ENCODE data around the gene HCN4.
"Not testable (repeated sequence)": the region's sequence is repeated elsewhere in the genome, so short reads cannot be mapped to it uniquely, and the experiment has no call there.

The HCN4 gene

GRCh38 chr15:73368301-73369136 lies at the start of gene HCN4:
Gene HCN4 (minus strand): TSS chr15:73368958. CDS start chr15:73368270, 688 bp downstream.
- no peak for TF ChIP-seq CTCF (conservative IDR thresholded peaks at IDR 0.05; ENCODE audit: low read depth, low read length)
- no peak within 1 kb of the TSS for H3K4me3 ChIP-seq (ENCODE audit: low read depth, low read length)
- DNase-seq (ENCODE audit: low read depth), result no peak

DNA sequence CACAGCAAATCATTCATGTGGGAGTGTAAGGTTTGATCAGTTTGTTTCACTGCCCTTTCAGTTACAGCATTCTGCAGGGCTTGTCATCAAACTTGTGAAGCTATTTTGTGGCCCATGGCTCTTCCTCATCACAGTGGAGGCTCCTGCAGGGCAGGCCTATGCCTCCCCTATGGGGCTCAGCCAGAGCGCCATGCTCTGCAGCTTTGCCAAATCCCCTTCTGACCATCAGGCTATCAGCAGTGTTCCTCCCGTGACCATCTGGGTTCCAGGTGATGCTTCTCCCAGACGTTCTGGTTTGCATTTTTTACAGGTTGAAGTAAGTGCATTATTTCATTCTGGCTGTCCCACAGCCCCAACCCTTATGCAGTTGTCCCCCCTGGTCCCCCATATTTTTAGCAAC lies 46.1 kb upstream of the HCN4 start:
- no peak for TF ChIP-seq CTCF (conservative IDR thresholded peaks at IDR 0.05; ENCODE audit: low read depth, low read length)
- no peak overlapping the region for H3K4me3 ChIP-seq (ENCODE audit: low read depth, low read length)
- no peak for DNase-seq (ENCODE audit: low read depth)

- H3K4me3 ChIP-seq (ENCODE audit: low read depth, low read length), result no peak overlapping the region
- TF ChIP-seq CTCF (conservative IDR thresholded peaks at IDR 0.05; ENCODE audit: low read depth, low read length), result no peak
- no peak for DNase-seq (ENCODE audit: low read depth)
These were observed 34.4 kb upstream of the HCN4 start for GRCh38 chr15:73403171-73403570.

GRCh38 chr15:73400222-73400621 lies 31.5 kb upstream of the HCN4 start:
- peak; percentile 50 for DNase-seq (ENCODE audit: low read depth)
- not testable (repeated sequence) for H3K4me3 ChIP-seq (ENCODE audit: low read depth, low read length)

GRCh38 chr15:73398861-73399260 lies 30.1 kb upstream of the HCN4 start:
- no peak overlapping the region for H3K4me3 ChIP-seq (ENCODE audit: low read depth, low read length)
- no peak for DNase-seq (ENCODE audit: low read depth)
- no peak for TF ChIP-seq CTCF (conservative IDR thresholded peaks at IDR 0.05; ENCODE audit: low read depth, low read length)

- no peak for TF ChIP-seq CTCF (conservative IDR thresholded peaks at IDR 0.05; ENCODE audit: low read depth, low read length)
- DNase-seq (ENCODE audit: low read depth), result no peak
- no peak overlapping the region for H3K4me3 ChIP-seq (ENCODE audit: low read depth, low read length)
These were observed 28.7 kb upstream of the HCN4 start for GRCh38 chr15:73397461-73397860.

DNA sequence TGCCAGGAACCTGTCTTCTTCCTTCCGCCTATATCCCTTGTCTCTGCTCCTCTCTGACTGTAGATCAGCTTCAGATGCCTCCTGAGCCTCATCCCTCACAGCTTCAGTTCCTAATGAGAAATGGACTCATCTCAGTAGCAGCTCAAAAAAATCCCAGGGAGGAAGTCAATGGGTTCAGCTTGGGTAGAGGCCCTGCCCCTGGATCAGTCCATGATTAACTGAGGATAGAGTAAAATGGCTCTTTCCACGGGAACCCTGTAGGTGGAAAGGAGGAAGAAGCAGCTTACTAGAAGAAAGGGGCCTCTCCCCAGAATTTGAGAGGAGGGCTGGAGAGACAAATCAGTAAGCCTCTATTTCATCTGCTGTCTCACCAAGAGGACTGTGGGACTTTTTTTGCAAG lies 26.9 kb upstream of the HCN4 start:
- no peak overlapping the region for H3K4me3 ChIP-seq (ENCODE audit: low read depth, low read length)
- no peak for TF ChIP-seq CTCF (conservative IDR thresholded peaks at IDR 0.05; ENCODE audit: low read depth, low read length)
- DNase-seq (ENCODE audit: low read depth), result no peak

Measured in choroid plexus epithelial cell (primary cell).